GM12874 (cell line): ENCODE results near the gene NELFB.

Experiments
- CTCF ChIP-seq: IDR thresholded peaks from 2 replicates; pipeline ENCODE4 v1.5.1; 2011; ENCODE audit warnings: low read depth, mild to moderate bottlenecking, control low read depth, low read length, moderate library complexity; ENCODE audit not compliant: insufficient read depth

Gene NELFB

DNA sequence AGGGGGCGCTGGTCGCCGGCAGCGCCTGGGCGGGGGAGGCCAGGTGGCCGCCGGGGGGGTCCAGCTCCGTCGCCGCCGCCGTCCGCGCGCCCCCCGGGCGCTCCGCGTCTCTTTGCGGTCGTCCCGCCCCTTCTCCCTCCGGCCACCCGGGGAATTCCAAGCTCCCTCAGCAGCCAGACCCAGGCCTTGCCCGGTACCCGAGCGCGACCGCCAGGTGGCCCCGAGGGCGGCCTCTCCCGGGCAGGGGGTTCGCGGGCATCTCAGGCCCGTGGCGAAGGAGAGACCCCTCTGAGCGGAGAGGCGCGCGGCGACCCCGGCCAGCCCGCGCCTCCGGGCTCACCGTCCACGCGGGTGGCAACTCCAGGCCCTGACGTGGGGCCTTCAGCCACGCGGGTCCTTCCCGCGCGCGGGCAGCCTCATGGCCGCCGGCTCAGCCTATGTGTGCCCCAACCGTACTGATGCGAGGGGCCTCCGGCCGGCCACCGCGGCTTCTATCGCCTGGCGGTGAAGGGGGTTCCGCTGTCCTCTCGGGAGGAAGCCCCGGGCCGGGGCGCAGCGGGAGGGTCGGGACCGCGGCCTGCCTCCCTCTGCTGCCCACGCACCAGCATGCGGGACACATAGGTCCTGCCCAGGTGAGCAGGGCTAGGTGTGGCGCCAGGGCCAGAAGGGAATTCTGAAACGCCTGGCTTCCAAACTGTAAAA is 47.5 kb downstream of the NELFB start:
- TF ChIP-seq CTCF = peak; percentile 79

- no peak for TF ChIP-seq CTCF
Measured at GRCh38 chr9:137303151-137303892, 48.2 kb downstream of the NELFB start.

DNA sequence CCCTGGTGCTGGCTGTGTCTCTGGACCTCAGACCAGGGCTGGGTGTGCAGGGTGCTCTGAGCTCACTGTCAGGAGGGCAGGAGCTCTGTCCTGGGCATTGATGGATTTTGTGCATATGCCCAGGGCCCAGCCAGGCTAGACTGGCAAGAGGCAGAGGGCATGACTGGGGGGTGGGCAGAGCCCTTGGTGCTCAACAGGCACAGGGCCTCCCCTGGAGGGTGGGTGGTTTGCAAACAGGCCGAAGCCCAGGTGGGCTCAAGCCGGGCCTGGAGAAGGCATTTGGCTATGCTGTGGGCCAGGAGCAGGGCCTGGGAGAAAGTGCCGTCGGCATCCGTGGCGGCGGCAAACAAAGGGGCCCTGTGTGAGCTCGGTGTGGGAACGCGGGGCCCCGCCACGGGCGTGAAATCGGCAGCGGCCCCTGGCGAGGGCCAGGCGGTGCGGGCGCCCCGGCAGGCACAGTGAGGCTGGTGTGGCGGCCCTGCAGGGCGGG is 48.8 kb downstream of the NELFB start:
- no peak for TF ChIP-seq CTCF

- 0 out of 2 replicates have a peak, but pooled peaks have one; percentile 16 for TF ChIP-seq CTCF
Measured at GRCh38 chr9:137304383-137305059, 49.4 kb downstream of the NELFB start.

- TF ChIP-seq CTCF = 0 out of 2 replicates have a peak, but pooled peaks have one; percentile 7
Measured at GRCh38 chr9:137305060-137305797, 50.1 kb downstream of the NELFB start.

GRCh38 chr9:137305798-137306065 is 50.6 kb downstream of the NELFB start:
- TF ChIP-seq CTCF = no peak
